GM12801 (cell line): ENCODE results near the gene HIKESHI.

Source experiments
- TF ChIP-seq, protein P1 (sequence below): IDR thresholded peaks from one replicate; pipeline ENCODE4 v1.5.1; 2011; ENCODE audit warnings: control low read depth; ENCODE audit not compliant: insufficient read length; ENCODE audit errors: extremely low read depth

HIKESHI gene

GRCh38 chr11:86278226-86278625, 23.8 kb upstream of the HIKESHI start:
- TF ChIP-seq, protein P1, sequence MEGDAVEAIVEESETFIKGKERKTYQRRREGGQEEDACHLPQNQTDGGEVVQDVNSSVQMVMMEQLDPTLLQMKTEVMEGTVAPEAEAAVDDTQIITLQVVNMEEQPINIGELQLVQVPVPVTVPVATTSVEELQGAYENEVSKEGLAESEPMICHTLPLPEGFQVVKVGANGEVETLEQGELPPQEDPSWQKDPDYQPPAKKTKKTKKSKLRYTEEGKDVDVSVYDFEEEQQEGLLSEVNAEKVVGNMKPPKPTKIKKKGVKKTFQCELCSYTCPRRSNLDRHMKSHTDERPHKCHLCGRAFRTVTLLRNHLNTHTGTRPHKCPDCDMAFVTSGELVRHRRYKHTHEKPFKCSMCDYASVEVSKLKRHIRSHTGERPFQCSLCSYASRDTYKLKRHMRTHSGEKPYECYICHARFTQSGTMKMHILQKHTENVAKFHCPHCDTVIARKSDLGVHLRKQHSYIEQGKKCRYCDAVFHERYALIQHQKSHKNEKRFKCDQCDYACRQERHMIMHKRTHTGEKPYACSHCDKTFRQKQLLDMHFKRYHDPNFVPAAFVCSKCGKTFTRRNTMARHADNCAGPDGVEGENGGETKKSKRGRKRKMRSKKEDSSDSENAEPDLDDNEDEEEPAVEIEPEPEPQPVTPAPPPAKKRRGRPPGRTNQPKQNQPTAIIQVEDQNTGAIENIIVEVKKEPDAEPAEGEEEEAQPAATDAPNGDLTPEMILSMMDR, result no peak

DNA sequence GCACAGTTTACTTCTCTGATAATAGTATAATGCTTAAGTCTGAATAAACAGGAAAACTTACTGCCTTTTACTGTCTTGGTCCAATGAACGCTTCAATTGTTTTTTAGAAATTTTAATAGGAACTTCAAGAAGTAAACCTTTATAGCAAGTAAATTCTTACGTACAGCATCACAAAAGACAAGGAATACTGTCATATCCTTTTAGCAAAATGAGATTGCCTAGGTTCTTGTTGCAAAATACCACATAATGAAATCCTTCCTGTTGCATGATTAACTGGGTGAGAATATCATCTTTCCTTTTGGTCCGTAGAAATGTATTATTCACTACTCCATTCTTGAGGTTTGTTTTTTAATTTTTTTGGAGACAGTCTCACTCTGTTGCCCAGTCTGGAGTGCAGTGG, 22.3 kb upstream of the HIKESHI start:
- TF ChIP-seq, protein P1, result no peak

DNA sequence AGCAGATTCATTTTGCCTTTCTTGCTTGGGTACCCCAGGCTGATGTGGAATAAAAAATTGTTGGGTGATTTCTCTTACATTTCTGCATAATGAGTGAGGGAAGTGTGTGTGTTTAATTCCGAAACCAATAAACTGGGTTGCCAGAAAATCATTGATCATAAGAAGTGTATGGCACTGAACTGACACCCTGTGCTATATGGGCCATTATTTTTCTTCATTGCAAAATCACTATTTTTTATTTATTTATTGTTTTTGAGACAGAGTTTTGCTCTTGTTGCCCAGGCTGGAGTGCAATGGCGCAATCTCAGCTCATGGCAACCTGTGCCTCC, 14.6 kb upstream of the HIKESHI start:
- TF ChIP-seq, protein P1, result no peak

- TF ChIP-seq, protein P1, result no peak
These were observed 13.1 kb upstream of the HIKESHI start for GRCh38 chr11:86288776-86289507.

- TF ChIP-seq, protein P1, result no peak
These were observed 10.4 kb upstream of the HIKESHI start for GRCh38 chr11:86291466-86292262.

- TF ChIP-seq, protein P1, result no peak
These were observed 9.0 kb upstream of the HIKESHI start for GRCh38 chr11:86292912-86293616.

GRCh38 chr11:86294026-86294425, 8.0 kb upstream of the HIKESHI start:
- TF ChIP-seq, protein P1, result no peak
